Endothelial cell of coronary artery (primary cell): Measurements from ENCODE around the gene CHFR. TPM values are rescaled to one million over a fixed set of nuclear protein-coding genes. Genes with fewer than 3 reads are reported as not detected.

Experiments
- total RNA-seq: library from RNA; depleted of rRNA; stranded (reverse); fragments of >200 nt; gene quantifications from 2 replicates; pipeline ENCODE4 v1.2.3, GENCODE V29; 2014

Gene CHFR
- 34.7 and 48.0 TPM in 2 replicates for total RNA-seq

GRCh38 chr12:132887513-132888351, at the start of gene CHFR:
Gene CHFR, minus strand, starts transcription at chr12:132887605. Its CDS starts 277 bp downstream, at chr12:132887328.

GRCh38 chr12:132828706-132829534, 58.5 kb downstream of the CHFR start, which contains the start of gene GOLGA3:
Gene GOLGA3, minus strand, starts transcription at chr12:132828869. Its CDS starts 6,741 bp downstream, at chr12:132822128.

Other genes starting within 250 kb of the CHFR start
- gene POLE, start 200.3 kb downstream of the CHFR start, total RNA-seq: 26.4 and 28.1 TPM in 2 replicates
- gene PXMP2, start 200.0 kb downstream of the CHFR start, total RNA-seq: 18.1 TPM in 2 replicates
- 41.4 and 51.5 TPM in 2 replicates for gene PGAM5, start 176.8 kb downstream of the CHFR start, total RNA-seq
- 63.6 and 76.9 TPM in 2 replicates for gene ANKLE2, start 125.8 kb downstream of the CHFR start, total RNA-seq
- 91.4 and 123 TPM in 2 replicates for gene GOLGA3, start 58.7 kb downstream of the CHFR start, total RNA-seq
- gene ZNF605, start 68.7 kb upstream of the CHFR start, total RNA-seq: 4.4 and 9.1 TPM in 2 replicates
- gene ZNF26, start 98.8 kb upstream of the CHFR start, total RNA-seq: 10.0 and 12.1 TPM in 2 replicates
- gene ZNF84, start 149.9 kb upstream of the CHFR start, total RNA-seq: 22.8 and 26.4 TPM in 2 replicates
- 27.8 and 29.5 TPM in 2 replicates for gene ZNF140, start 193.3 kb upstream of the CHFR start, total RNA-seq
- 0.54 and 1.0 TPM in 2 replicates for gene ZNF891, start 242.7 kb upstream of the CHFR start, total RNA-seq
- 5.0 and 5.6 TPM in 2 replicates for gene ZNF10, start 243.0 kb upstream of the CHFR start, total RNA-seq